IPS-15b (cell line): ENCODE data around the gene KIR3DL1.
"Not testable (repeated sequence)": the region's sequence is repeated elsewhere in the genome, so short reads cannot be mapped to it uniquely, and the experiment has no call there.

Source experiments
- H3K27me3 ChIP-seq: one replicate; pipeline ENCODE4 v1.6.1; 2013; ENCODE audit warnings: low read length; ENCODE audit not compliant: control insufficient read depth, insufficient read depth
- H3K36me3 ChIP-seq: one replicate; pipeline ENCODE4 v1.6.1; 2013; ENCODE audit warnings: low read length; ENCODE audit not compliant: control insufficient read depth, insufficient read depth
- H3K4me1 ChIP-seq: one replicate; pipeline ENCODE4 v1.6.1; 2013; ENCODE audit warnings: mild to moderate bottlenecking, low read length; ENCODE audit not compliant: control insufficient read depth, insufficient read depth
- H3K4me3 ChIP-seq: one replicate; pipeline ENCODE4 v1.5.1; 2013; ENCODE audit warnings: low read depth, low read length
- H3K9ac ChIP-seq: one replicate; pipeline ENCODE4 v1.6.1; 2013; ENCODE audit warnings: low read depth, mild to moderate bottlenecking, low read length
- H3K9me3 ChIP-seq: one replicate; pipeline ENCODE4 v1.6.1; 2013; ENCODE audit warnings: mild to moderate bottlenecking, low read length; ENCODE audit not compliant: control insufficient read depth, insufficient read depth

The KIR3DL1 gene

DNA sequence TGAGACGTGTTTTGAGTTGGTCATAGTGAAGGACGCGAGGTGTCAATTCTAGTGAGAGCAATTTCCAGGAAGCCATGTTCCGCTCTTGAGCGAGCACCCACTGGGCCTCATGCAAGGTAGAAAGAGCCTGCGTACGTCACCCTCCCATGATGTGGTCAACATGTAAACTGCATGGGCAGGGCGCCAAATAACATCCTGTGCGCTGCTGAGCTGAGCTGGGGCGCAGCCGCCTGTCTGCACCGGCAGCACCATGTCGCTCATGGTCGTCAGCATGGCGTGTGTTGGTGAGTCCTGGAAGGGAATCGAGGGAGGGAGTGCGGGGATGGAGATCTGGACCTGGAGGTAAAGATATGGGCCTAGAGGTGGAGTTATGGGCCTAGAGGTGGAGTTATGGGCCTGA is at the start of gene KIR3DL1:
Gene KIR3DL1 (plus strand): TSS at position 218 of the 400 bp plus-strand sequence.
- not testable (repeated sequence) for H3K36me3 ChIP-seq, H3K9ac ChIP-seq, H3K27me3 ChIP-seq, H3K4me1 ChIP-seq, H3K4me3 ChIP-seq, H3K9me3 ChIP-seq

DNA sequence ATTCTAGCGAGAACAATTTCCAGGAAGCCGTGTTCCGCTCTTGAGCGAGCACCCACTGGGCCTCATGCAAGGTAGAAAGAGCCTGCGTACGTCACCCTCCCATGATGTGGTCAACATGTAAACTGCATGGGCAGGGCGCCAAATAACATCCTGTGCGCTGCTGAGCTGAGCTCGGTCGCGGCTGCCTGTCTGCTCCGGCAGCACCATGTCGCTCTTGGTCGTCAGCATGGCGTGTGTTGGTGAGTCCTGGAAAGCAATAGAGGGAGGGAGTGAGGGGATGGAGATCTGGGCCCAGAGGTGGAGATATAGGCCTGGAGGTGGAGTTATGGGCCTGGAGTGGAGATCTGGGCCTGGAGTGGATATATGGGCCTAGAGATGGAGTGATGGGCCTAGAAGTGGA is 46.6 kb upstream of the KIR3DL1 start, which contains the start of gene KIR2DL1:
Gene KIR2DL1 (plus strand): TSS at position 148 of the 400 bp plus-strand sequence. CDS start 58 bp downstream, at position 206.
- not testable (repeated sequence) for H3K4me3 ChIP-seq, H3K27me3 ChIP-seq, H3K4me1 ChIP-seq

DNA sequence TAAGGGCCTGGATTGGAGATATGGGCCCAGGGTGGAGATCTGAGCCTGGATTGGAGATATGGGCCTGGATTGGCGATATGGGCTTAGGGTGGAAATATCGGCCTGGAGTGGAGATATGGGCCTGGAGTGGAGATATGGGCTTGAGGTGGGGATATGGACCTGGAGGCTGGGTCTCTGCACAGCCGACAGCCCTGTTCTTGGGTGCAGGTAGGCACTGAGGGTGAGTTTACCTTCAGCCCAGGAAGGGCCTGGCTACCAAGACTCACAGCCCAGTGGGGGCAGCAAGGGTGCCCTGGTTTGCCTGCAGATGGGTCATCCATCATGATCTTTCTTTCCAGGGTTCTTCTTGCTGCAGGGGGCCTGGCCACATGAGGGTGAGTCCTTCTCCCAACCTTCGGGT is 45.8 kb upstream of the KIR3DL1 start:
- not testable (repeated sequence) for H3K36me3 ChIP-seq, H3K4me3 ChIP-seq, H3K4me1 ChIP-seq, H3K9ac ChIP-seq, H3K27me3 ChIP-seq, H3K9me3 ChIP-seq

More for the DNA sequence above, 46.6 kb upstream of the KIR3DL1 start, which contains the start of gene KIR2DL1:
- not testable (repeated sequence) for H3K9ac ChIP-seq, H3K9me3 ChIP-seq, H3K36me3 ChIP-seq

DNA sequence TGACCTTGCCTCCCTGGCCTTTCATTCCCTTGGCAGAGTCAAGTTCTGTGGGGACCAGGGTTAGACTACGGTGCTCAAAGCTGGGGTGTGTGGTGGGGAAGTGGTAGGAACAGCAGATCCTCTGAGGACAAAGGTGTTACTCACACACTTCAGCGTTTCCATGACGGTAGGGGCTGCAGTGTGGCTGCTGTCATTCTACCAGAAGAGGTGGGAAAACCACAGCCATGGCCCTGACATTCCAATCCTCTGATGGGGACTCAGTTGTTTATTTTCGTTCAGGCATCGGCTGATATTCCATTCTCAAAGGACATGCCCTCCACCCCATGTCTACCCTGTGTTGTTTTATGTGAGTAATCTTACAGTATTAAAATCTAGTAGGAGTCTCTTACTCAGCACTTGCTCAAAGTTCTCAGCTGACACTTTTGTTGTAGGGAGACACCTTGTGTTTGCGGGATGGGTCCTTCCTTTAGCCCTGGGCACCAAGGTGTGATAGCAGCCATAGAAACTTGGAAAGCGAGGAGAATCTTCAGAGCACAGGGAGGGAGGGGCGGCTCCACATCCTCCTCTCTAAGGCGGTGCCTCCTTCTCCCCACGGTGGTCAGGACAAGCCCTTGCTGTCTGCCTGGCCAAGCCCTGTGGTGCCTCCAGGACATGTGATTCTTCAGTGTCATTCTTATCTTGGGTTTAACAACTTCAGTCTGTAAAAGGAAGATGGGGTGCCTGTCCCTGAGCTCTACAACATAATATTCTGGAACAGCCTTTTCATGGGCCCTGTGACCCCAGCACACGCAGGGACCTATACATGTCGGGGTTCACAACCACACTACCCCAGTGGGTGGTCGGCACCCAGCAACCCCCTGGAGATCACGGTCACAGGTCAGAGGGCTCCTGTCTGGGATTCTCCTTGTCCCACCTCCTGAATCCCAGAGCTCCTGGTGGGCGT is 45.0 kb upstream of the KIR3DL1 start:
- not testable (repeated sequence) for H3K36me3 ChIP-seq, H3K9me3 ChIP-seq, H3K27me3 ChIP-seq, H3K9ac ChIP-seq, H3K4me1 ChIP-seq, H3K4me3 ChIP-seq

DNA sequence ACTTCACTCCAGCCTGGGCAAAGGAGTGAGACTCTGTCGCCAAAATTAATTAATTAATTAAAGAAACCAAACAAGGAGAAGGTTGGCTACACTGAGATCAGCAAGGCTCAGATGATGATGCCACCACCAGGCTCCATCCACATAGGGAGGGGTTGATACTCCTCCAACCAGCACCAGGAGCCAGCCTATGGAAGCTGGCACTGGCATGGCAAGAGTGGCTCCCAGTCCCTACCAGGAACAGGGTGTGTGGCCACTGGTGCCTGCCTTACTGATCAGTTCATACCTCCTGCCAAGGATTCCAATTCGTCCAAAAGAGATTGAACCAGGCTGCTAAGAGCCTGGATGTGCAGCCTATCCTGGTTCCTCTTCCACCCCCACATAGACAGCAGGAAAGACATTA is 43.6 kb upstream of the KIR3DL1 start:
- H3K27me3 ChIP-seq, H3K4me1 ChIP-seq, H3K36me3 ChIP-seq, H3K9me3 ChIP-seq, H3K9ac ChIP-seq, H3K4me3 ChIP-seq: not testable (repeated sequence)

DNA sequence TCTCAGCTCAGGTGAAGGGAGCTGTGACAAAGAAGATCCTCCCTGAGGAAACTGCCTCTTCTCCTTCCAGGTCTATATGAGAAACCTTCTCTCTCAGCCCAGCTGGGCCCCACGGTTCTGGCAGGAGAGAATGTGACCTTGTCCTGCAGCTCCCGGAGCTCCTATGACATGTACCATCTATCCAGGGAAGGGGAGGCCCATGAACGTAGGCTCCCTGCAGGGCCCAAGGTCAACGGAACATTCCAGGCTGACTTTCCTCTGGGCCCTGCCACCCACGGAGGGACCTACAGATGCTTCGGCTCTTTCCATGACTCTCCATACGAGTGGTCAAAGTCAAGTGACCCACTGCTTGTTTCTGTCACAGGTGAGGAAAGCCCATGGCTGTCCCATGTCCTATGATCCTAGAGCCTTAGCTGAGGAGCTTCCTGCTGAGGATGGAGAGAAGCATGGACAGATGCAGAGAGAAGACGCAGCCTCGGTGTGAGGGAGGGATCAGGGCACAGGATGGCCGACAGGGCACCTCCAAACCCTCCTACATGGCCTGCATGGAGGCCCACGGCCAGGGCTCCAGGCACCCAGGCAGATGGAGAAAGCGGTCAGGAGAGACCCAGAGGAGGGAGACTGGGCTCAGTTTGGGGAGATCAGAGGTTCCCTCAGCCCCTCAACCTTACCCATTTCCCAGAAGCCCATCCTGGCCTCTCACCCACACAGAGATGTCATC is 41.0 kb upstream of the KIR3DL1 start:
- H3K9ac ChIP-seq, H3K4me3 ChIP-seq, H3K27me3 ChIP-seq, H3K4me1 ChIP-seq, H3K36me3 ChIP-seq, H3K9me3 ChIP-seq: not testable (repeated sequence)

DNA sequence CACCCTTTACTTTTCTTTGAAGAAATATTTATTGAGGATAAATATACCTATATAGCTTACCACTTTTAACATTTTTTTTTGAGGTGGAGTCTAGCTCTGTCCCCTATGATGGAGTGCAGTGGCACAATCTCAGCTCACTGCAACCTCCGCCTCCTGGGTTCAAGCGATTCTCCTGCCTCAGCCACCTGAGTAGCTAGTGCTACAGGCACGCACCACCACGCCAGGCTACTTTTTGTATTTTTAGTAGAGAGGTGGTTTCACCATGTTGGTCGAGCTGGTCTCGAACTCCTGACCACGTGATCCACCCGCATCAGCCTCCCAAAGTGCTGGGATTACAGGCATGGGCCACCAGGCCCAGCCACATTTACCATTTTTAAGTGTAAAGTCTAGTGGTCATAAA is 40.4 kb upstream of the KIR3DL1 start:
- not testable (repeated sequence) for H3K36me3 ChIP-seq, H3K27me3 ChIP-seq, H3K9ac ChIP-seq, H3K4me1 ChIP-seq, H3K9me3 ChIP-seq, H3K4me3 ChIP-seq

DNA sequence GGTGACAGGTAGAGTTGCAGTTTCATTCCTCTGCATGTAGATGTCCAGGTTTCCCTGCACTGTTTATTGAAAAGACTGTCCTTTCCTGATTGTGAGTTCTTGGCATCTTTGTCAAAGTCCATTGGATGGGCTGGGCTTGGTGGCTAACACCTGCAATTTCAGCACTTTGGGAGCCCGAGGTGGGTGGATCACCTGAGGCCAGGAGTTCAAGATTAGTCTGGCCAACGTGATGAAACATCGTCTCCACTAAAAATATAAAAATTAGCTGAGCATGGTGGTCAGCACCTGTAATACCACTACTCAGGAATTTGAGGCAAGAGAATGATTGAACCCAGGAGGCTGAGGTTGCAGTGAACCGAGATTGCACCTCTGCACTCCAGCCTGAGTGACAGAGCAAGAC is 38.4 kb upstream of the KIR3DL1 start:
- not testable (repeated sequence) for H3K4me3 ChIP-seq

DNA sequence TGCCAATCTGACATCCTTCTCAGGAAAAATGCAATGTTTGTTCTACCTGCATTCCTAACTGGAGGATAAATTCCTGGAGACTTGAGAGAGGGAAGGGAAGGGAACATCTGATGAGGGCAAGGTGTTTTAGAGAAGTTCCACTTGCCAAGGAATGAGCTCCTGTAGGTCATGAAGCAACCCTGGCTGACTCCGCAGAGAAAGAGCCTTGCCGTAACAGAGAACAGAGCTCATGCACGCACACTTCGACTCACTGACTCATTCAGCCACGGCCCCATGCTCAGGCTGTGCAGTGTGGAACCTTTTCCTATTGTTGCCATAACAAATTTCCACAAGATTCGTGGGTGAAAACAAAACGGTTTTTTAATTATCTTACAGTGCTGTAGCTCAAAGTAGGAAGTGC is 37.4 kb upstream of the KIR3DL1 start:
- not testable (repeated sequence) for H3K4me3 ChIP-seq, H3K9me3 ChIP-seq, H3K36me3 ChIP-seq, H3K27me3 ChIP-seq, H3K4me1 ChIP-seq, H3K9ac ChIP-seq

More for the DNA sequence above, 38.4 kb upstream of the KIR3DL1 start:
- not testable (repeated sequence) for H3K9me3 ChIP-seq, H3K4me1 ChIP-seq, H3K27me3 ChIP-seq, H3K36me3 ChIP-seq, H3K9ac ChIP-seq

DNA sequence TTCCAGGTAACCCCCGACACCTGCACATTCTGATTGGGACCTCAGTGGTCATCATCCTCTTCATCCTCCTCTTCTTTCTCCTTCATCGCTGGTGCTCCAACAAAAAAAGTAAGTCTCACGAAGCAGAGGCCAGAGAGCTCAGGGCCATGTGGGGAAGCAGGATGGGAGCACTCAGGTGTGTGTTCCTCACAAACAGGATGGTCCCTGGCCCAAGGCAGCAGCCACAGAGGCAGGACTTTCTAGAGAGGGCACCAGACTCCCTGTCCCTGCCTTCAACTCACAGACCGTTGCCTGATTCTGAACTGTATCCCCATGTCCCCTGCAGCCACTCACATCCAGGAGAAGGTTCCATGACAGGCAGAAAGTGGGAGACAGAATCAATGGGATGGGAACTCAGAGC is 33.4 kb upstream of the KIR3DL1 start:
- H3K4me3 ChIP-seq, H3K9me3 ChIP-seq, H3K36me3 ChIP-seq, H3K4me1 ChIP-seq, H3K9ac ChIP-seq, H3K27me3 ChIP-seq: not testable (repeated sequence)

DNA sequence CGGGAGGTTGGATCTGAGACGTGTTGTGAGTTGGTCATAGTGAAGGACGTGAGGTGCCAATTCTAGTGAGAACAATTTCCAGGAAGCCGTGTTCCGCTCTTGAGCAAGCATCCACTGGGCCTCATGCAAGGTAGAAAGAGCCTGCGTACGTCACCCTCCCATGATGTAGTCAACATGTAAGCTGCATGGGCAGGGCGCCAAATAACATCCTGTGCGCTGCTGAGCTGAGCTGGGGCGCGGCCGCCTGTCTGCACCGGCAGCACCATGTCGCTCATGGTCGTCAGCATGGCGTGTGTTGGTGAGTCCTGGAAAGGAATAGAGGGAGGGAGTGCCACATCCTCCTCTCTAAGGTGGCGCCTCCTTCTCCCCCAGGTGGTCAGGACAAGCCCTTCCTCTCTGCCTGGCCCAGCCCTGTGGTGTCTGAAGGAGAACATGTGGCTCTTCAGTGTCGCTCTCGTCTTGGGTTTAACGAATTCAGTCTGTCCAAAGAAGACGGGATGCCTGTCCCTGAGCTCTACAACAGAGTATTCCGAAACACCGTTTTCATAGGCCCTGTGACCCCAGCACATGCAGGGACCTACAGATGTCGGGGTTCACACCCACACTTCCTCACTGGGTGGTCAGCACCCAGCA is 30.1 kb upstream of the KIR3DL1 start:
- H3K36me3 ChIP-seq, H3K4me3 ChIP-seq, H3K27me3 ChIP-seq, H3K9me3 ChIP-seq, H3K4me1 ChIP-seq, H3K9ac ChIP-seq: not testable (repeated sequence)

DNA sequence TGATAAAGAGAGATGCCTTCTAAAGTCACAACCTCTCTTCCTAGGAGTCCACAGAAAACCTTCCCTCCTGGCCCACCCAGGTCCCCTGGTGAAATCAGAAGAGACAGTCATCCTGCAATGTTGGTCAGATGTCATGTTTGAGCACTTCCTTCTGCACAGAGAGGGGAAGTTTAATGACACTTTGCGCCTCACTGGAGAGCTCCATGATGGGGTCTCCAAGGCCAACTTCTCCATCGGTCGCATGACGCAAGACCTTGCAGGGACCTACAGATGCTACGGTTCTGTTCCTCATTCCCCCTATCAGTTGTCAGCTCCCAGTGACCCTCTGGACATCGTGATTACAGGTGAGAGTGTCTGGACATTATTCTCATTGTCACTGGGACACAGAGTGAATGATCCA is 28.1 kb upstream of the KIR3DL1 start:
- not testable (repeated sequence) for H3K27me3 ChIP-seq, H3K9ac ChIP-seq, H3K4me3 ChIP-seq, H3K4me1 ChIP-seq, H3K36me3 ChIP-seq, H3K9me3 ChIP-seq
